ENCODE data around the gene ARHGAP45. TPM values are rescaled to one million over a fixed set of nuclear protein-coding genes. Genes with fewer than 3 reads are reported as not detected.

Gene ARHGAP45
- total RNA-seq, 1 donor from 2014 or later = 10.7 TPM

- peak; percentile 81 for DNase-seq
These were observed 27.1 kb upstream of the ARHGAP45 start, which contains the start of gene ABCA7 for GRCh38 chr19:1039646-1040475. ABCA7 (plus strand) TSS chr19:1040107; CDS start chr19:1041362, 1,255 bp downstream.

- peak; percentile 82 for DNase-seq
These were observed 26.3 kb upstream of the ARHGAP45 start for GRCh38 chr19:1040476-1041271.

- DNase-seq = no peak
These were observed 25.6 kb upstream of the ARHGAP45 start for GRCh38 chr19:1041272-1041834.

- DNase-seq = no peak
These were observed 24.9 kb upstream of the ARHGAP45 start for GRCh38 chr19:1041835-1042685.

GRCh38 chr19:1042689-1043511 is 24.1 kb upstream of the ARHGAP45 start:
- DNase-seq = no peak

- no peak for DNase-seq
These were observed 21.7 kb upstream of the ARHGAP45 start for GRCh38 chr19:1045247-1045603.

- no peak for DNase-seq
These were observed 20.8 kb upstream of the ARHGAP45 start for GRCh38 chr19:1046117-1046626.

GRCh38 chr19:1046836-1047695 is 19.9 kb upstream of the ARHGAP45 start:
- DNase-seq = no peak

- no peak for DNase-seq
These were observed 19.2 kb upstream of the ARHGAP45 start for GRCh38 chr19:1047696-1048147.

- no peak for DNase-seq
These were observed 17.9 kb upstream of the ARHGAP45 start for GRCh38 chr19:1049106-1049505.

GRCh38 chr19:1049800-1050199 is 17.2 kb upstream of the ARHGAP45 start:
- DNase-seq = no peak

GRCh38 chr19:1050989-1051788 is 15.8 kb upstream of the ARHGAP45 start:
- DNase-seq = no peak

GRCh38 chr19:1051791-1052190 is 15.2 kb upstream of the ARHGAP45 start:
- no peak for DNase-seq

GRCh38 chr19:1052349-1052975 is 14.5 kb upstream of the ARHGAP45 start:
- no peak for DNase-seq

GRCh38 chr19:1053176-1054101 is 13.5 kb upstream of the ARHGAP45 start:
- no peak for DNase-seq

- DNase-seq = no peak
These were observed 12.6 kb upstream of the ARHGAP45 start for GRCh38 chr19:1054102-1055027.

Measured in skin of body (tissue), 2 donors.